WERI-Rb-1 (cell line): Measurements from ENCODE around the gene VIT.

Experiments used
- DNase-seq: peaks from one replicate; pipeline ENCODE4 v3.0.0-alpha.2; 2020
- H3K27ac ChIP-seq: fragments of 250-450 bp; sonication (Bioruptor Pico); 2 replicates; pipeline ENCODE4 v1.5.1; 2020; ENCODE audit warnings: mild to moderate bottlenecking, moderate library complexity
- H3K27me3 ChIP-seq: fragments of 250-450 bp; sonication (Bioruptor Pico); 2 replicates; pipeline ENCODE4 v1.5.1; 2021; ENCODE audit warnings: mild to moderate bottlenecking, low read depth, moderate library complexity; ENCODE audit not compliant: insufficient read depth, severe bottlenecking
- H3K36me3 ChIP-seq: fragments of 250-450 bp; sonication (Bioruptor Pico); 2 replicates; pipeline ENCODE4 v1.5.1; 2020; ENCODE audit warnings: mild to moderate bottlenecking, moderate library complexity
- H3K4me3 ChIP-seq: 2 replicates; pipeline ENCODE4 v1.5.1; 2011; ENCODE audit warnings: low read depth, mild to moderate bottlenecking, control low read depth, low read length
- H3K9me3 ChIP-seq: fragments of 250-450 bp; sonication (Bioruptor Pico); 2 replicates; pipeline ENCODE4 v1.5.1; 2021; ENCODE audit warnings: mild to moderate bottlenecking, moderate library complexity; ENCODE audit not compliant: severe bottlenecking
- TF ChIP-seq, protein P1 (sequence below): IDR thresholded peaks from 2 replicates; pipeline ENCODE4 v1.5.1; 2011; ENCODE audit warnings: low read depth, mild to moderate bottlenecking, control low read depth, inconsistent platforms, low read length

The VIT gene

DNA sequence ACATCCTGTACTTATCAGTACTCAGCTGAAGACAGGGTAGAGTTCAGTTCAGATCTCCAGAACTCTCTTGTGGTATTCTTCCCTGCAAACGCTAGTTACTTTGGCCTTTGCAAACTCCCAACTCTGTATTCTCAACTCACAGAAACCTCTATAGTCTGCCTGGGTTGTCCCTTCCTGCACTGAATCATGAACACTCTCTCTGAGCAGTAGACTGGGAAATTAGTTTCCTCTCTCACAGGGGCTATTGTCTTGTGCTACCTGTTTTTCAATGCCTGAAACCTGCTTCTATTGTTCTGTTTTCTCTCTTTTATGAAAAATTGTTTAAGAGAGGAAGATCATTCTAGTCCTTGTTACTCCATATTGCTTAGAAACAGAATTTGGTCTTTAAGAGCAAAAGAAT, 134.7 kb downstream of the VIT start:
- DNase-seq, result no peak

DNA sequence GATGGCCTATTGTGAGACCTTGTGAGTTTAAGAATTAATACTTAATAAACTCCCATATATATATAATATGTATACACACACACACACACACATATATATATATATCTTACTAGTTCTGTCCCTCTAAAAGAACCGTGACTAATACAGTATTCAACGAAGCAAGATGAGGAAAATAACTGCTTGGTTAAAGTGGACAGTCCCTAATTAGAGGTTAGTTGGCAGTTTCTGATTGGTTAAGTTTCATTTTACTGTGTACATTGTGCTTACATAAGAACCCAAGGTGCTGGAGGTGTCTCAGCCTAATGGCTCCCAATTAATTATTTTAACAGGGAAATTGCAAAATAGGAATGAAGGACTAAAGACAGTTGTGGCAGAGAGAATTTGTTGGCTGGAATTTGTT, 137.7 kb downstream of the VIT start:
- Histone ChIP-seq H3K4me3 (no peak overlapping the region), H3K27me3 (no peaks in the 10 kb centered on the region), H3K27ac (no peak overlapping the region), H3K9me3 (no peaks in the 10 kb centered on the region), H3K36me3 (no peaks in the 10 kb centered on the region)
- TF ChIP-seq, protein P1, sequence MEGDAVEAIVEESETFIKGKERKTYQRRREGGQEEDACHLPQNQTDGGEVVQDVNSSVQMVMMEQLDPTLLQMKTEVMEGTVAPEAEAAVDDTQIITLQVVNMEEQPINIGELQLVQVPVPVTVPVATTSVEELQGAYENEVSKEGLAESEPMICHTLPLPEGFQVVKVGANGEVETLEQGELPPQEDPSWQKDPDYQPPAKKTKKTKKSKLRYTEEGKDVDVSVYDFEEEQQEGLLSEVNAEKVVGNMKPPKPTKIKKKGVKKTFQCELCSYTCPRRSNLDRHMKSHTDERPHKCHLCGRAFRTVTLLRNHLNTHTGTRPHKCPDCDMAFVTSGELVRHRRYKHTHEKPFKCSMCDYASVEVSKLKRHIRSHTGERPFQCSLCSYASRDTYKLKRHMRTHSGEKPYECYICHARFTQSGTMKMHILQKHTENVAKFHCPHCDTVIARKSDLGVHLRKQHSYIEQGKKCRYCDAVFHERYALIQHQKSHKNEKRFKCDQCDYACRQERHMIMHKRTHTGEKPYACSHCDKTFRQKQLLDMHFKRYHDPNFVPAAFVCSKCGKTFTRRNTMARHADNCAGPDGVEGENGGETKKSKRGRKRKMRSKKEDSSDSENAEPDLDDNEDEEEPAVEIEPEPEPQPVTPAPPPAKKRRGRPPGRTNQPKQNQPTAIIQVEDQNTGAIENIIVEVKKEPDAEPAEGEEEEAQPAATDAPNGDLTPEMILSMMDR, result no peak
- no peak for DNase-seq

More for the DNA sequence above, 134.7 kb downstream of the VIT start:
- Histone ChIP-seq H3K27me3 (no peaks in the 10 kb centered on the region), H3K4me3 (no peak overlapping the region), H3K9me3 (no peaks in the 10 kb centered on the region), H3K36me3 (no peaks in the 10 kb centered on the region), H3K27ac (no peak overlapping the region)
- TF ChIP-seq, protein P1, result no peak

DNA sequence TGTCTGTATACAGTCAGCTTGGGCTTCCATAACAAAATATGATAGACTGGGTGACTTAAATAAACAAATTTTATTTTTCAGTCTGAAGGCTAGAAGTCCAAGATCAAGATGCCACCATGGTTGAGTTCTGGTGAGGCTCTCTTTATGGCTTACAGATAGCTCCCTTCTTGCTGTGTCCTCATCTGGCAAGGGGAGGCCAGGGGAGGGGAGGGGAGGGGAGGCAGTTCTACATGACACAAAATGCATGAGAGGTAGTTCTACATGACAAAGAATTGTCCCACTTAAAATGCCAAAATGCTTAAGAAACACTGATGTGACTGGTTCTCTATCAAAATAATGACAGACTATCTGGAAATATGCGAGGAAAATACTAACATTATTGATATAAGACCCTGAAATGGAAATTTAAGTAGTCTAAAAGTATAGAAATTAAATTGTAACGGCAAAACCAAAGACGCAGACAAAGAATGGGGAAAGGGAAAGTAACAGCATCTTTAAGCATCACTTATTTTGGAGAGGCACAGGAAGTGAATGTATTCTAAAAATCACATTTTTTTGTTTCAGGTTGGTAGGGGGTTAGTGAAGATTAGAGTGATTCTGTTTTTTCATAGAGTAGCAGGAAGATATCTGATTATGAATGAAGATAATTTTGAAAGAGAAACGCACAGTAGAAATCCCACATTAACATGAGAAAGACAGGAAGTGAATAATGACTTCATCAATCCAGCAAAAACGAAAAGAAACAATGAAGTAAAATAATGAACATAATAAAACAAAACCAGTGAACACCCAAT, 138.4 kb downstream of the VIT start:
- H3K4me3 ChIP-seq, result no peak overlapping the region
- H3K27ac ChIP-seq, result no peak overlapping the region
- H3K36me3 ChIP-seq, result no peaks in the 10 kb centered on the region
- no peak for DNase-seq
- H3K9me3 ChIP-seq, result no peaks in the 10 kb centered on the region
- no peaks in the 10 kb centered on the region for H3K27me3 ChIP-seq
- TF ChIP-seq, protein P1, result no peak

DNA sequence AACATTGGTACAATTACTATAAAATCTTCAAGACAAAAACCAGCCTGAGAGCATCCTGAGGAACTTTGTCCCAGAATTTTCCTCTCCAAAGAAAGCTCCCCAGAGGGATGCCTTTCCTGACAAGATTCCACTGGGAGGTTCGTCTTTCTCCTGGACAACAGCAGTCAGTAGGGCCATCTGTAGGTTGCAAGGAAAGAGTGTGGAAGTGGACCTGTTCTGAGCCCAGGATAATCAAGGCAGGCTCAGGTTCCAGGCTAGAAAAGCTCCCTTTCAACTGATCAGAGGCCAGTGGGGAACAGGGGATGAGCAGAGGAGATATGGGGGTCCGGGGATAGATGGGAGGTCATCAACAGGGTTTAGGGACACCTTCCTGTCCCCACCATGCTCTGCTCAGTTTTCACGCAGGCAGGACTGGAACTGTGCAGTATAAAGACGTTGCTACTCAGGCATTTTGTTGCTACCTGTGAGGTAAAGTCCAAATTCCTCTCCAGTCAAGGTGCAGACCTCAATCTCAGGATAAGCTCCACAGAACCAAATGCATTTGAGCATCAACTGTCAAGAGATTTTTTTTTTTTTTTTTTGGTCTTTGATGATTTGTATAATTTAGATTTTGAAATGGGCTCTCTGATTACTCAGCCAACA, 143.6 kb downstream of the VIT start:
- Histone ChIP-seq H3K36me3 (no peaks in the 10 kb centered on the region), H3K27ac (no peak overlapping the region), H3K27me3 (no peaks in the 10 kb centered on the region), H3K9me3 (no peaks in the 10 kb centered on the region), H3K4me3 (no peak overlapping the region)
- no peak for DNase-seq
- TF ChIP-seq, protein P1, result no peak

DNA sequence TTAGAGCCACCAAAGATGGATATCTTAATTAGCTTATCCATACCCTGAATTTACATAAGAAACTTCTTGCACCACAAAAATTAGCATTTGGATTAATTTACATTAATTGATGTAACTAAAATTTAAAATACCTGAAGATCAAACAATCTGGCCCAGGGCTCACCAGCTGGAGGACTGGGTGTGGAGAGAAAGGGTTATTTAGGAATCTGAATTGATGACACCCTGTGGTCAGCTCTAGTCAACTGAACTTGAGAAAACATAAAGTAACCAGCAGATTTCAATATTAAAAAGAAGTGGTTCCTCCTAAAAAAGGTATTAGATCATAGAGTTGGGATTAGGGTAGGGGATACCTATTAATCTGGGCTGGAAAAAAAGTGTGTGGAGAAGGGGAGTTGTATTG, 147.3 kb downstream of the VIT start:
- Histone ChIP-seq H3K36me3 (peaks cover 4% of the 10 kb centered on the region), H3K27ac (no peak overlapping the region), H3K27me3 (no peaks in the 10 kb centered on the region), H3K4me3 (no peak overlapping the region), H3K9me3 (no peaks in the 10 kb centered on the region)
- no peak for DNase-seq
- TF ChIP-seq, protein P1, result no peak
